K562 (cell line): Measurements from ENCODE around the gene SLC29A2. TPM values are rescaled to one million over a fixed set of nuclear protein-coding genes. Genes with fewer than 3 reads are reported as not detected.
A peak's percentile ranks its signal among the peaks of the same experiment; 100 is the strongest.

Experiments
- ATAC-seq: fragments of 200-7000 bp; cut with Tn5 transposase; 3 replicates; pipeline ENCODE4 v1.9.1; 2020; ENCODE audit warnings: moderate library complexity
- BruUV-seq: library from RNA; stranded (reverse); fragments of 400-500 nt; replicated peaks from 2 replicates; lab custom pipeline; 2021; lab: Mats Ljungman, UMichigan
- CTCF ChIA-PET: fragments of 300-600 bp; formaldehyde crosslinking; extraction: SDS; loops from one replicate; lab custom pipeline; 2021; ENCODE audit warnings: low intra/inter-chr PET ratio; lab: Yijun Ruan, JAX
- POLR2A ChIA-PET: fragments of 300-600, 350-650 bp; sonication (Branson Sonifier 250); formaldehyde crosslinking; extraction: SDS; loops from one replicate; lab custom pipeline; 2021; ENCODE audit warnings: antibody characterized with exemption, inconsistent platforms; lab: Yijun Ruan, JAX
- DNase-seq, 4 experiments: peaks; one replicate each; pipeline versions ENCODE4 v3.0.0 to v3.0.0-alpha.2; 2011 to 2018; ENCODE audit warnings: low spot score in 3 of 4, mixed read lengths in 3 of 4; ENCODE audit errors: extremely low read depth in 1 of 4
- FAIRE-seq: peaks from 2 replicates; lab custom pipeline; 2011; peaks lifted over from hg19 to GRCh38; lab: Jason Lieb, UNC
- H2AFZ ChIP-seq: 2 replicates; pipeline ENCODE4 v1.6.0; 2011; ENCODE audit warnings: low read depth, low read length, control low read depth, inconsistent platforms
- H3K27ac ChIP-seq: fragments of 200-600 bp; 3 replicates; pipeline ENCODE4 v1.8.0; 2011; ENCODE audit warnings: low read depth, mild to moderate bottlenecking, control low read depth, inconsistent platforms, low read length, moderate library complexity, mixed read lengths; ENCODE audit errors: extremely low read depth
- H3K27me3 ChIP-seq, 2 experiments: fragments of 300-600 bp in 1 of 2; 2 replicates in 1 of 2; 3 replicates in 1 of 2; pipeline versions ENCODE4 v1.6.0 to v1.8.0; 2011; ENCODE audit warnings: inconsistent platforms in 2 of 2, low read length in 2 of 2, mild to moderate bottlenecking in 1 of 2, mixed read lengths in 1 of 2, moderate library complexity in 1 of 2; ENCODE audit not compliant: control insufficient read depth in 2 of 2, insufficient read depth in 2 of 2
- H3K36me3 ChIP-seq: fragments of 300-600 bp; 3 replicates; pipeline ENCODE4 v1.8.0; 2011; ENCODE audit warnings: mild to moderate bottlenecking, low read length, inconsistent platforms; ENCODE audit not compliant: control insufficient read depth, insufficient read depth
- H3K4me1 ChIP-seq, 2 experiments: fragments of 200-600 bp in 1 of 2; replicated peaks in 1 of 2; 2 replicates in 1 of 2; 3 replicates in 1 of 2; pipeline versions ENCODE4 v1.5.1 to v1.8.0; 2011; ENCODE audit warnings: inconsistent platforms in 2 of 2, low read length in 2 of 2, mild to moderate bottlenecking in 1 of 2, mixed read lengths in 1 of 2, moderate library complexity in 1 of 2; ENCODE audit not compliant: control insufficient read depth in 2 of 2, insufficient read depth in 2 of 2
- H3K4me2 ChIP-seq: 2 replicates; pipeline ENCODE4 v1.6.1; 2011; ENCODE audit warnings: low read length, control low read depth, inconsistent platforms, mixed read lengths; ENCODE audit not compliant: insufficient read depth
- H3K4me3 ChIP-seq: fragments of 200-600 bp; sonication (generic), shearing (Covaris generic); 2 replicates; pipeline ENCODE4 v1.5.1; 2016; ENCODE audit warnings: control low read depth, inconsistent platforms
- H3K79me2 ChIP-seq: fragments of 200-600 bp; 3 replicates; pipeline ENCODE4 v1.8.0; 2011; ENCODE audit warnings: low read length, inconsistent platforms; ENCODE audit not compliant: control insufficient read depth, insufficient read depth
- H3K9ac ChIP-seq, 2 experiments: 2 replicates each; pipeline versions ENCODE4 v1.6.0 to v1.6.1; 2011; ENCODE audit warnings: low read depth in 2 of 2, low read length in 2 of 2, control low read depth in 1 of 2, inconsistent platforms in 1 of 2, mild to moderate bottlenecking in 1 of 2, mixed read lengths in 1 of 2; ENCODE audit not compliant: insufficient read depth in 1 of 2
- H3K9me1 ChIP-seq: one replicate; pipeline ENCODE4 v1.6.0; 2011; ENCODE audit warnings: inconsistent platforms, mild to moderate bottlenecking, low read length, moderate library complexity; ENCODE audit not compliant: control insufficient read depth, insufficient read depth
- H3K9me3 ChIP-seq: replicated peaks from 2 replicates; pipeline ENCODE4 v1.5.1; 2011; ENCODE audit warnings: low read depth, low read length, inconsistent platforms; ENCODE audit not compliant: control insufficient read depth, insufficient read depth
- H4K20me1 ChIP-seq: replicated peaks from 2 replicates; pipeline ENCODE4 v1.6.1; 2011; ENCODE audit warnings: low read length, inconsistent platforms, mixed read lengths; ENCODE audit not compliant: control insufficient read depth, insufficient read depth
- CBX1 ChIP-seq: sonication (generic); IDR thresholded peaks from 2 replicates; pipeline ENCODE4 v1.6.1; 2016; ENCODE audit warnings: antibody characterized with exemption, low read depth, mild to moderate bottlenecking
- GABPA ChIP-seq: fragments of 200-800 bp; sonication (Bioruptor generic); conservative IDR thresholded peaks from 2 replicates; pipeline ENCODE4 v1.6.1; 2016; ENCODE audit warnings: low read depth, missing genetic modification characterization, missing compliant biosample characterization
- HDAC3 ChIP-seq: fragments of 450-650 bp; IDR thresholded peaks from 2 replicates; pipeline ENCODE4 v1.6.1; 2018; ENCODE audit warnings: borderline replicate concordance, mild to moderate bottlenecking, moderate library complexity; ENCODE audit not compliant: partially characterized antibody
- POLR2A ChIP-seq: fragments of 450-650 bp; conservative IDR thresholded peaks from 2 replicates; pipeline ENCODE4 v1.6.1; 2016
- POLR2G ChIP-seq: fragments of 200-400 bp; formaldehyde crosslinking; IDR thresholded peaks from 2 replicates; pipeline ENCODE4 v1.6.1; 2017; ENCODE audit warnings: low read depth, mild to moderate bottlenecking, antibody characterized with exemption, low read length, moderate library complexity
- RBM22 ChIP-seq: fragments of 200-400 bp; formaldehyde crosslinking; IDR thresholded peaks from 2 replicates; pipeline ENCODE4 v1.6.1; 2018; ENCODE audit warnings: low read length, low read depth; ENCODE audit not compliant: poor library complexity, severe bottlenecking
- SIRT6 ChIP-seq: IDR thresholded peaks from one replicate; pipeline ENCODE4 v1.6.1; 2012; ENCODE audit warnings: low read depth, mild to moderate bottlenecking, control low read depth, inconsistent platforms, low read length, moderate library complexity
- TAF15 ChIP-seq: fragments of 200-400 bp; formaldehyde crosslinking; IDR thresholded peaks from 2 replicates; pipeline ENCODE4 v1.6.1; 2017; ENCODE audit warnings: mild to moderate bottlenecking, low read depth, low read length, moderate library complexity
- ZC3H4 ChIP-seq: sonication (generic); formaldehyde crosslinking; IDR thresholded peaks from 2 replicates; pipeline ENCODE4 v1.9.0; 2021; ENCODE audit warnings: missing genetic modification reagents, borderline replicate concordance
- ZFPM2 ChIP-seq: fragments of 250-450 bp; sonication (Bioruptor Pico); IDR thresholded peaks from 2 replicates; pipeline ENCODE4 v1.5.1; 2022; ENCODE audit warnings: mild to moderate bottlenecking
- WGBS: fragments of 100-300 bp; shearing (Covaris generic); methylation state at CpG from one replicate; pipeline ENCODE4 v1.1.6; 2016; ENCODE audit warnings: low coverage, mixed read lengths; ENCODE audit not compliant: insufficient coverage; ENCODE audit errors: missing lambda C conversion rate; 5-methylcytosine and 5-hydroxymethylcytosine counted together
- in situ Hi-C: fragments of 300-500 bp; cut with MboI; formaldehyde crosslinking; loops from 4 replicates; pipeline ENCODE4 v1.15.0; 2018; ENCODE audit warnings: inconsistent platforms, mixed read lengths
- intact Hi-C: fragments of 100-400 bp; cut with micrococcal nuclease; formaldehyde crosslinking; loops from 2 replicates; pipeline ENCODE4 v1.14.2; 2022
- polyA plus RNA-seq, 8 experiments: library from polyadenylated mRNA; depleted of rRNA in 4 of 8; stranded (reverse) in 5 of 8; unstranded in 3 of 8; fragments of >200 nt; fragmentation: Nextera tagmentation in 2 of 8; fragmentation: Illumina TruSeq in 1 of 8; extraction: Ambion mirVana in 2 of 8; extraction: Trizol in 1 of 8; gene quantifications; 2 replicates each; pipeline versions ENCODE4 v1.2.1 to v1.2.3, GENCODE V29; 2011 to 2014; ENCODE audit warnings: inconsistent platforms in 1 of 8, missing spikeins in 1 of 8
- total RNA-seq, 7 experiments: library from RNA; depleted of rRNA in 6 of 7; stranded (reverse); fragments of >200 nt in 6 of 7; fragmentation: Illumina TruSeq in 2 of 7; extraction: Trizol in 2 of 7; gene quantifications; 2 replicates each; pipeline versions ENCODE4 v1.2.1 to v1.2.3, GENCODE V29; 2011 to 2021; ENCODE audit warnings: low replicate concordance in 1 of 7
- TF ChIP-seq, protein P1 (sequence below): sonication (generic); formaldehyde crosslinking; IDR thresholded peaks from 2 replicates; pipeline ENCODE4 v1.8.0; 2022; ENCODE audit warnings: mild to moderate bottlenecking, missing genetic modification reagents

SLC29A2 gene
- total and polyA plus RNA-seq, 9 of the 15 experiments (the other 6 are each of a cell fraction or from before 2014, with no cell fraction given), result 2.4 to 48.6 (median 14.2) TPM

DNA sequence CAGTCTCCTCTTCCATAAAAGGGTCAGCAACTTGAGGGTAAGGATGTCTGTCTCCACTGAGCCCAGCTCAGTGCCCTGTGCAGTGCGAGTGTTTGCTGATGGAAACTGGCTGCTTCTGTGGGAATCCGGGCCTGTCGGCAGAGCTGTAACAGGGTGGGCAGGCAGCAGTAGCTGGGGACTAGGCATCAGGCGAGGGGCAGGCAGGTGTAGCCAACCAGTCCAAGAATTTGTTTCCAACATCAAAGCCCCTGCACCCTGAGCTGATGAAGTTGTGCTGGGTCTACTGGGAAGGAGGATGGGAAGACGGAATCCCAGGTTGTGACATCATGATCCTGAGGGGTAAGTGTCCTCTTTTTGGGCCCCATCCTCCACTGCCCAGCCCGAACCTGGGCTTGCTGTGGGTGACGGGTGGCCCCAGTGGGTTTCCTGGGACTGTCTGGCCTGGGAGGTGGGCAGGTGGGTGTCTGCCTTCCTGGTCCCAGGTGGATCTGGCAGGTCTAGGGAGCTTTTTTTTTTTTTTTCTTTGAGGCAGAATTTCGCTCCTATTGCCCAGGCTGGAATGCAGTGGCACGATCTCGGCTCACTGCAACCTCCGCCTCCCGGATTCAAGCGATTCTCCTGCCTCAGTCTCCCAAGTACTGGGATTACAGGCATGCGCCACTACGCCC is 11.0 kb downstream of the SLC29A2 start:
- no peak overlapping the region for H3K4me3 ChIP-seq
- peaks cover 32% of the 10 kb centered on the region; the same call in 2 of the 3 replicates for H3K36me3 ChIP-seq
- H3K79me2 ChIP-seq, result no peaks in the 10 kb centered on the region
- no peak overlapping the region for H2AFZ ChIP-seq
- DNase-seq, result peak in 2 of 4 experiments; percentile 12 to 20
- ChIA-PET POLR2A (interaction anchor here (0.6 to 2.8 kb wide), 8 partner anchors 8 to 78 kb away, joined by 3 to 12 read pairs (median 5); partner anchors contain the start of gene B4GAT1), CTCF (no interaction called here)
- 83% methylated on average over 10 of the region's 15 CpGs for WGBS
- in situ Hi-C loops, result no loop called here
- no peak for ATAC-seq
- H3K9ac ChIP-seq, result peak overlapping the region in 1 of 2 experiments; percentile 0; a peak in 2 of 4 replicates
- peaks cover 0 to 15% of the 10 kb centered on the region in 2 experiments; a peak in 4 of 5 replicates for H3K4me1 ChIP-seq
- H3K4me2 ChIP-seq, result no peak overlapping the region
- H4K20me1 ChIP-seq, result peaks cover 18% of the 10 kb centered on the region
- H3K9me3 ChIP-seq, result no peaks in the 10 kb centered on the region
- BruUV-seq, result no TSS peak
- no peaks in the 10 kb centered on the region for H3K9me1 ChIP-seq
- H3K27ac ChIP-seq, result no peak overlapping the region
- intact Hi-C loops, result no loop called here
- no peak for FAIRE-seq
- H3K27me3 ChIP-seq, result no peaks in the 10 kb centered on the region
- TF ChIP-seq POLR2A, result peak; percentile 12; the same call in 1 of the 2 replicates
- TF ChIP-seq ZC3H4 (CRISPR knock-in tag), result peak; percentile 70; the same call in 1 of the 2 replicates
- no peak for TF ChIP-seq CBX1
- no peak for TF ChIP-seq HDAC3
- peak; percentile 72 for TF ChIP-seq POLR2G
- no peak for TF ChIP-seq ZFPM2
- TF ChIP-seq RBM22, result peak; percentile 42
- TF ChIP-seq TAF15, result 0 out of 2 replicates have a peak, but pooled peaks have one; percentile 21
- TF ChIP-seq SIRT6, result peak; percentile 51
- TF ChIP-seq GABPA (tag), result no peak
- TF ChIP-seq, protein P1, sequence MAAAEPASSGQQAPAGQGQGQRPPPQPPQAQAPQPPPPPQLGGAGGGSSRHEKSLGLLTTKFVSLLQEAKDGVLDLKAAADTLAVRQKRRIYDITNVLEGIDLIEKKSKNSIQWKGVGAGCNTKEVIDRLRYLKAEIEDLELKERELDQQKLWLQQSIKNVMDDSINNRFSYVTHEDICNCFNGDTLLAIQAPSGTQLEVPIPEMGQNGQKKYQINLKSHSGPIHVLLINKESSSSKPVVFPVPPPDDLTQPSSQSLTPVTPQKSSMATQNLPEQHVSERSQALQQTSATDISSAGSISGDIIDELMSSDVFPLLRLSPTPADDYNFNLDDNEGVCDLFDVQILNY, result 0 out of 2 replicates have a peak, but pooled peaks have one; percentile 36
